RWPE1 (cell line): ENCODE measurements around the gene IGF2BP1.

Source experiments
- CTCF ChIA-PET: fragments of 350-600 bp; sonication (Branson Sonifier 250); formaldehyde crosslinking; extraction: SDS; loops from one replicate; lab custom pipeline; 2021; lab: Yijun Ruan, JAX
- POLR2A ChIA-PET: fragments of 400-600 bp; formaldehyde crosslinking; extraction: SDS; loops from one replicate; lab custom pipeline; 2020; ENCODE audit warnings: antibody characterized with exemption; ENCODE audit not compliant: low non-redundant PET; lab: Yijun Ruan, JAX
- DNase-seq: peaks from one replicate; pipeline ENCODE4 v3.0.0; 2012; ENCODE audit warnings: low spot score
- H3K27ac ChIP-seq: fragments of 450-650 bp; 2 replicates; pipeline ENCODE4 v1.5.1; 2017
- TF ChIP-seq, protein P1 (sequence below): fragments of 450-650 bp; conservative IDR thresholded peaks from 2 replicates; pipeline ENCODE4 v1.5.1; 2017; ENCODE audit warnings: low read depth, mild to moderate bottlenecking

IGF2BP1 gene

DNA sequence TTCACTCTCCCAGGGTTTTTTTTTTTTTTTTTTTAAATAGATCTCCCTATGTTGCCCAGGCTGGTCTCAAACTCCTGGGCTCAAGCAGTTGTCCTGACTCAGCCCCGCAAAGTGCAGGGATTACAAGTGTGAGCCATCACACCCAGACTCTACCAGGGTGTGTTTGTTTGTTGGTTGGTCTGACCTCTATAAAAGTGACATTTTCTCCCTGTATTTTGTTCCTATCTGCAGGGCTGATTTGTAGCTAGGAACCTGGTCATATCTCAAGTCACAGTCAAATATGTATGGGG, 89.1 kb downstream of the IGF2BP1 start:
- no peak for DNase-seq
- ChIA-PET POLR2A (no interaction called here), CTCF (no interaction called here)
- H3K27ac ChIP-seq: no peak overlapping the region
- TF ChIP-seq, protein P1, sequence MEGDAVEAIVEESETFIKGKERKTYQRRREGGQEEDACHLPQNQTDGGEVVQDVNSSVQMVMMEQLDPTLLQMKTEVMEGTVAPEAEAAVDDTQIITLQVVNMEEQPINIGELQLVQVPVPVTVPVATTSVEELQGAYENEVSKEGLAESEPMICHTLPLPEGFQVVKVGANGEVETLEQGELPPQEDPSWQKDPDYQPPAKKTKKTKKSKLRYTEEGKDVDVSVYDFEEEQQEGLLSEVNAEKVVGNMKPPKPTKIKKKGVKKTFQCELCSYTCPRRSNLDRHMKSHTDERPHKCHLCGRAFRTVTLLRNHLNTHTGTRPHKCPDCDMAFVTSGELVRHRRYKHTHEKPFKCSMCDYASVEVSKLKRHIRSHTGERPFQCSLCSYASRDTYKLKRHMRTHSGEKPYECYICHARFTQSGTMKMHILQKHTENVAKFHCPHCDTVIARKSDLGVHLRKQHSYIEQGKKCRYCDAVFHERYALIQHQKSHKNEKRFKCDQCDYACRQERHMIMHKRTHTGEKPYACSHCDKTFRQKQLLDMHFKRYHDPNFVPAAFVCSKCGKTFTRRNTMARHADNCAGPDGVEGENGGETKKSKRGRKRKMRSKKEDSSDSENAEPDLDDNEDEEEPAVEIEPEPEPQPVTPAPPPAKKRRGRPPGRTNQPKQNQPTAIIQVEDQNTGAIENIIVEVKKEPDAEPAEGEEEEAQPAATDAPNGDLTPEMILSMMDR: no peak

DNA sequence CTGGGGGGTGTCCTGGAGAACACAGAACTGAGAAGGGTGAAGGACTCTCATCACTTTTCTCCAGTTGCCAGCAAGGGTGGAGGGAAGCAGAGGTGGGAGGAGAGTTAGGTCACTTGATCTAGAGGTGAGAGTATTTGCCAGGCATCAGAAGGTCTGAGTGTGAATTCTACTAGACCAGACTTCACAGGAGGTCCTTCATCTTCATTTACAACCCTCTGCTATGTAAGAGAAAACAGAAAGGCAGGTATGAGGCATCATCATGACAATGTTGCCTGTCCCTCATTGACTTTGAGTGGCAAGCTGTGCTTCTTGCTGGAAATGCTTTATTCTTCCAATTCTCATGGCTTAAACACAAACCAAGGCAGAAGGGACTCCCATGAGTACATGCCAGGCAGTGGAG, 89.5 kb downstream of the IGF2BP1 start:
- TF ChIP-seq, protein P1: no peak
- CTCF ChIA-PET: interaction anchor here (0.7 kb wide), 1 partner anchor 1168 kb away, joined by 3 read pairs; no protein-coding TSS in a partner anchor
- DNase-seq: no peak
- POLR2A ChIA-PET: no interaction called here
- no peak overlapping the region for H3K27ac ChIP-seq

DNA sequence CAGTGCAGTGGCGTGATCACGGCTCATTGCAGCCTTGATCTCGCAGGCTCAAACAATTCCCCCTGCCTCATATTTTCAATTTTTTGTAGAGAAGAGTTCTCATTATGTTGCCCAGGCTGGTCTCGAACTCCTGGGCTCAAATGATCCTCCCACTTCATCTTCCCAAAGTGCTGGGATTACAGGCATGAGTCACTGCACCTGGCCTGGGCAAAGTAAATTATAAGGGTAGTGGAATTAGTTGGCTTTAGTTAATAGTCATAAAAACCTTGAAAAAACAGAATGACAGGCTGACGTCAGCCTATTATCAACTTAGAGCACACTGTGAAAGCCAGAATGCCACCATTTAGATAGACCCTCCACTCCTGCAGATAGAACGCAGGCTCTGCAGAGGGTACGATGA, 91.9 kb downstream of the IGF2BP1 start:
- H3K27ac ChIP-seq: no peak overlapping the region
- POLR2A ChIA-PET: no interaction called here
- no peak for DNase-seq
- TF ChIP-seq, protein P1: no peak
- CTCF ChIA-PET: no interaction called here

DNA sequence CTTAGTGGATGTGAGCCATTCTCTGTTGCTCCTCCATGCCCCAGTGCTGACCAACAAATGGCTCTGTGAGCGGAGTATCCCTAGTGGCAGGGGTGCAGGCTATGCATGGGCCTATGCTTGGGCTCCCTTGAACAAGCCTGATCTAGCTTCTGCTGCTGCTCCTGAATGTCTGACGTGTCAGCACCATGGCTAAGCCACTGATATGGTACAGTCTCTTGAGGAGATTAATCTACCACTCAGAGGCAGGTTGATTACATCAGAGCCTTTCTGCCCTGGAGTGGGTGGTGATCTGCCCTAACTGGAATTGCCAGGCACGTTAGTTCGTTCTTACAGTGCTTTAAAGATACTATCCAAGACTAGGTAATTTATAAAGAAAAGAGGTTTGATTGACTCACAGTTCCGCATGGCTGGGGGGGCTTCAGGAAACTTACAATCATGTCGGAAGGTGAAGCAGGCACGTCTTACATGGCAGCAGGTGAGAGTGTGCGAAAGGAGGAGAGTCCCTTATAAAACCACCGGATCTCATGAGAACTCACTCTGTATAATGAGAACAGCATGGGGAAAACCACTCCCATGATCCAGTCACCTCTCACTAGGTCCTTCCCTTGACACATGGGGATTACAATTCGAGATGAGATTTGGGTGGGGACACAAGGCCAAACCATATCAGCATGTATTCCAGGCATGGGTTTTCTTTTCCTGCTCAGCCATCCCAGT, 93.9 kb downstream of the IGF2BP1 start:
- H3K27ac ChIP-seq: no peak overlapping the region
- ChIA-PET POLR2A (no interaction called here), CTCF (no interaction called here)
- no peak for DNase-seq
- TF ChIP-seq, protein P1: no peak

DNA sequence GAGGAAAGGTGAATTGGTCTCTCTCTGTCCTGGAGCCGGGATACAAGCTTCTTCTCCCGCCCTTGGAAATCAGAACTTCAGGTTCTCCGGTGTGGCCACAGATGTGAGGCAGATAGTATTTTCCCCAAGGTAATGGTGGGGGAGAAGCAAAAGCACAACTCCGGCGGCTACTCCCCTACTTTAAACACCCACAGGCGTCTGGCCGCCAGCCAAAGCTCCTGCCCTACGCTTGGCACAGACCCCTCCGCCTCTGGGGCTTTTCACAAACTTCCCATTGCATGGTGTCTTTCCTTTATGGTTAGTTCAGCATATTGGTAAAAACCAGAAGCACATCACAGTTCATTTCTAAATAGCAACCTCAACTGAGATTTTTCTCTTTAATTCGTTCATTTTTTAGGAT, 95.9 kb downstream of the IGF2BP1 start:
- no peak overlapping the region for H3K27ac ChIP-seq
- ChIA-PET POLR2A (no interaction called here), CTCF (interaction anchor here (0.9 kb wide), 1 partner anchor 376 kb away, joined by 4 read pairs; no protein-coding TSS in a partner anchor)
- no peak for DNase-seq
- TF ChIP-seq, protein P1: no peak

DNA sequence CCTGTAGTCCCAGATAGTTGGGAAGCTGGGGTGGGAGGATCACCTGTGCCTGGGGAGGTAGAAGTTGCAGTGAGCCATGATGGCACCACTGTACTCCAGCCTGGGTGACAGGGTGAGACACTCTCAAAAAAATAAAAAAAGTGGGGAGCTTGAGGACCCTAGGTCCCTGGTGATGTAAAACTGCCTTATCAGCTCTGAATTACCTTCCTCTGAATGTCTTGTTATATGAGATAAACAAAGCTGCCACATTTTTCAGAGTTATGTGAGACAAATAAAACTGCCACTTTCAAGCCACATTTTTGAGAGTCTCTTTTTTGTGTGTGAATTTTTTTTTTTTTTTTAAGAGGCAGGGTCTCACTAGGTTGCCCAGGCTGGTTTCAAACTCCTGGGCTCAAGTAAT, 103.4 kb downstream of the IGF2BP1 start:
- DNase-seq: no peak
- TF ChIP-seq, protein P1: no peak
- ChIA-PET POLR2A (interaction anchor here (0.6 kb wide), 1 partner anchor 91 kb away, joined by 5 read pairs; no protein-coding TSS in a partner anchor), CTCF (no interaction called here)
- H3K27ac ChIP-seq: no peak overlapping the region
